OCI-LY7 (cell line): ENCODE measurements around the gene HSPB7. TPM values are rescaled to one million over a fixed set of nuclear protein-coding genes. Genes with fewer than 3 reads are reported as not detected.
"Not testable (repeated sequence)": the region's sequence is repeated elsewhere in the genome, so short reads cannot be mapped to it uniquely, and the experiment has no call there.

Source experiments
- BruUV-seq: library from RNA; stranded (reverse); fragments of 400-500 nt; replicated peaks from 2 replicates; lab custom pipeline; 2021; lab: Mats Ljungman, UMichigan
- CTCF ChIA-PET: fragments of 300-600 bp; sonication (Branson Sonifier 250); formaldehyde crosslinking; loops from one replicate; lab custom pipeline; 2022; ENCODE audit warnings: antibody characterized with exemption; ENCODE audit not compliant: unreplicated experiment; lab: Charles Lee
- POLR2A ChIA-PET: fragments of 300-600 bp; sonication (Branson Sonifier 250); formaldehyde crosslinking; loops from one replicate; lab custom pipeline; 2022; ENCODE audit warnings: antibody characterized with exemption; lab: Charles Lee
- DNase-seq: peaks from one replicate; pipeline ENCODE4 v3.0.0-alpha.2; 2015; ENCODE audit warnings: low spot score
- H2AFZ ChIP-seq: fragments of 200-600 bp; sonication (generic), shearing (Covaris generic); 2 replicates; pipeline ENCODE4 v1.6.1; 2014; ENCODE audit warnings: mild to moderate bottlenecking, antibody characterized with exemption, low read length, moderate library complexity
- H3K27ac ChIP-seq: fragments of 200-600 bp; sonication (generic); 2 replicates; pipeline ENCODE4 v1.5.1; 2014; ENCODE audit warnings: mixed run types, low read depth, mild to moderate bottlenecking, moderate library complexity, low read length, inconsistent platforms; ENCODE audit not compliant: poor library complexity, severe bottlenecking
- H3K36me3 ChIP-seq: fragments of 200-600 bp; sonication (generic); 2 replicates; pipeline ENCODE4 v1.6.1; 2014; ENCODE audit warnings: mild to moderate bottlenecking, antibody characterized with exemption, low read length, moderate library complexity, mixed read lengths; ENCODE audit not compliant: insufficient read depth
- H3K4me1 ChIP-seq: fragments of 200-600 bp; sonication (generic); 2 replicates; pipeline ENCODE4 v1.5.1; 2014; ENCODE audit warnings: mild to moderate bottlenecking, low read length; ENCODE audit not compliant: insufficient read depth, poor library complexity, severe bottlenecking
- H3K4me2 ChIP-seq: fragments of 200-600 bp; sonication (generic); 2 replicates; pipeline ENCODE4 v1.6.1; 2014; ENCODE audit warnings: mild to moderate bottlenecking, low read length
- H3K4me3 ChIP-seq: fragments of 200-600 bp; sonication (generic); 2 replicates; pipeline ENCODE4 v1.5.1; 2014; ENCODE audit warnings: mild to moderate bottlenecking, low read depth, low read length; ENCODE audit not compliant: poor library complexity, severe bottlenecking
- H3K79me2 ChIP-seq: fragments of 200-600 bp; sonication (generic); 2 replicates; pipeline ENCODE4 v1.6.1; 2016; ENCODE audit warnings: low read depth, mild to moderate bottlenecking, low read length, moderate library complexity, mixed read lengths; ENCODE audit not compliant: insufficient read depth
- H3K9me2 ChIP-seq: fragments of 200-600 bp; sonication (generic); 2 replicates; pipeline ENCODE4 v1.6.1; 2016; ENCODE audit warnings: mild to moderate bottlenecking, low read length, mixed read lengths; ENCODE audit not compliant: insufficient read depth
- H3K9me3 ChIP-seq: fragments of 200-600 bp; sonication (generic); 2 replicates; pipeline ENCODE4 v1.6.1; 2014; ENCODE audit warnings: mild to moderate bottlenecking, mixed run types, low read length, mixed read lengths
- H4K20me1 ChIP-seq: fragments of 200-600 bp; sonication (generic); 2 replicates; pipeline ENCODE4 v1.6.1; 2014; ENCODE audit warnings: mild to moderate bottlenecking, antibody characterized with exemption, low read length, moderate library complexity, mixed read lengths; ENCODE audit not compliant: insufficient read depth
- EZH2phosphoT487 ChIP-seq: fragments of 200-600 bp; sonication (generic); IDR thresholded peaks from 2 replicates; pipeline ENCODE4 v1.6.1; 2018; ENCODE audit warnings: low read depth, borderline replicate concordance, mild to moderate bottlenecking, mixed run types, antibody characterized with exemption, low read length, moderate library complexity, mixed read lengths
- intact Hi-C: fragments of 100-400 bp; cut with micrococcal nuclease; formaldehyde crosslinking; loops from one replicate; pipeline ENCODE4 v1.10.0; 2022; ENCODE audit not compliant: unreplicated experiment
- total RNA-seq, 2 experiments: library from RNA; depleted of rRNA in 1 of 2; stranded (reverse); fragments of >200 nt in 1 of 2; shearing (Covaris generic) in 1 of 2; gene quantifications; 2 replicates each; pipeline ENCODE4 v1.2.3, GENCODE V29; 2014 to 2022
- TF ChIP-seq, protein P1 (sequence below): fragments of 200-600 bp; sonication (generic); conservative IDR thresholded peaks from 2 replicates; pipeline ENCODE4 v1.5.1; 2014; ENCODE audit warnings: mild to moderate bottlenecking, antibody characterized with exemption, low read length, moderate library complexity, mixed read lengths

The HSPB7 gene
- total RNA-seq, 2 experiments from 2014 or later, result not detected

DNA sequence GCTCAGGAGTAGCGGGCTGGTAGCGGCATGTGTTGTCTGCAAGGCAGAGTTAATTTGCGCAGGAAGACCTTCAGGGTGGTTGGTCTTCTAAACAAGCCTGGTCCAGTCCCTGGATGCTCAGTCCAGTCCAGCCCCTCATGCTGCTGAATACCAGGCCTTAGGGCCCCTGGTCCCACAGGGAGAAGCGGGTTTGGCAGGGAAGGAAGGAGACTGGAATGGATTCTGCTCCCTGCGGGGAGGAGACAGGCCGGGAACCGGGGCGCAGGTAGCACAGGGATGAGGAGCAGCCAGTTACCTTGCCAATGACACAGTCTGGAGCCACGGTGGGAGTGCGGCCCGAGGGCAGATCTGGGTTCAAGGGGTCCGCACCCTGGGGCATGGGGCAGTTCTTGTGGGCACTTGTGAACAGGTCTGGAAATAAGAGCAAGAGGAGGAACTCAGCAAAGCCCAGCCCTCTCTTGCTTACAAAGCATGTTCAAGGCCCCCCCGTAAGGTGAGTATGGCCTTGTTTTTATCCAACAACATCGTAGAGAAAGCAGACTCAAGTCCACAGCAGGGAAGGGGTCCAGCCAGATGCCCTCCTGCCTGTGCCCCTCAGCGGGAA is 45.5 kb upstream of the HSPB7 start:
- CTCF ChIA-PET, result no interaction called here
- Histone ChIP-seq H3K4me2 (no peak overlapping the region), H3K27ac (no peak overlapping the region), H3K9me3 (no peaks in the 10 kb centered on the region), H3K36me3 (no peaks in the 10 kb centered on the region), H3K4me3 (no peak overlapping the region), H3K9me2 (no peaks in the 10 kb centered on the region), H3K79me2 (no peaks in the 10 kb centered on the region), H4K20me1 (no peaks in the 10 kb centered on the region), H3K4me1 (no peaks in the 10 kb centered on the region), H2AFZ (no peak overlapping the region)
- no peak for DNase-seq
- TF ChIP-seq EZH2phosphoT487, result no peak
- TF ChIP-seq, protein P1, sequence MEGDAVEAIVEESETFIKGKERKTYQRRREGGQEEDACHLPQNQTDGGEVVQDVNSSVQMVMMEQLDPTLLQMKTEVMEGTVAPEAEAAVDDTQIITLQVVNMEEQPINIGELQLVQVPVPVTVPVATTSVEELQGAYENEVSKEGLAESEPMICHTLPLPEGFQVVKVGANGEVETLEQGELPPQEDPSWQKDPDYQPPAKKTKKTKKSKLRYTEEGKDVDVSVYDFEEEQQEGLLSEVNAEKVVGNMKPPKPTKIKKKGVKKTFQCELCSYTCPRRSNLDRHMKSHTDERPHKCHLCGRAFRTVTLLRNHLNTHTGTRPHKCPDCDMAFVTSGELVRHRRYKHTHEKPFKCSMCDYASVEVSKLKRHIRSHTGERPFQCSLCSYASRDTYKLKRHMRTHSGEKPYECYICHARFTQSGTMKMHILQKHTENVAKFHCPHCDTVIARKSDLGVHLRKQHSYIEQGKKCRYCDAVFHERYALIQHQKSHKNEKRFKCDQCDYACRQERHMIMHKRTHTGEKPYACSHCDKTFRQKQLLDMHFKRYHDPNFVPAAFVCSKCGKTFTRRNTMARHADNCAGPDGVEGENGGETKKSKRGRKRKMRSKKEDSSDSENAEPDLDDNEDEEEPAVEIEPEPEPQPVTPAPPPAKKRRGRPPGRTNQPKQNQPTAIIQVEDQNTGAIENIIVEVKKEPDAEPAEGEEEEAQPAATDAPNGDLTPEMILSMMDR, result no peak
- BruUV-seq, result no TSS peak
- intact Hi-C loops, result no loop called here
- POLR2A ChIA-PET, result no interaction called here

DNA sequence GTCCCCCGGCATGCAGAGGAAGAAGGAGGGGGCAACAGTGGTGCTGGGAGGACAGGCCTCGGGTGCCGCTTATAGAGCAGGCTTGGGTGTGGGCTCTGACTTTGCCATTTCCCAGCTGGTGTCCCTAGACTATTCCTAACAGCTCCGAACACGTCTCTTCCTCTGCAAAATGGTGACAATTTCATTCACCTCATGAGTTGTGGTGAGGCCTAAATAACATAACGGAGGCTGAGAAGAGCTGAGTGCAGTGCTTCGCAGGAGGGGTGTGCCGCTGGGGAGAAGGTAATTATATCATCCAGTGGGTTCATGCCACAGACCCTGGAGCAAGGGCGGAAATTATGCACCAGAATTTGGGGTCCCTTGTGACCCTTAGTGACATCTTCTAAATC is 44.8 kb upstream of the HSPB7 start:
- H4K20me1 ChIP-seq, H3K9me3 ChIP-seq, POLR2A ChIA-PET, H3K4me2 ChIP-seq, DNase-seq, H3K9me2 ChIP-seq, BruUV-seq, H3K27ac ChIP-seq, H3K36me3 ChIP-seq, H3K79me2 ChIP-seq, H3K4me3 ChIP-seq, intact Hi-C loops, H3K4me1 ChIP-seq, H2AFZ ChIP-seq, CTCF ChIA-PET: not testable (repeated sequence)

DNA sequence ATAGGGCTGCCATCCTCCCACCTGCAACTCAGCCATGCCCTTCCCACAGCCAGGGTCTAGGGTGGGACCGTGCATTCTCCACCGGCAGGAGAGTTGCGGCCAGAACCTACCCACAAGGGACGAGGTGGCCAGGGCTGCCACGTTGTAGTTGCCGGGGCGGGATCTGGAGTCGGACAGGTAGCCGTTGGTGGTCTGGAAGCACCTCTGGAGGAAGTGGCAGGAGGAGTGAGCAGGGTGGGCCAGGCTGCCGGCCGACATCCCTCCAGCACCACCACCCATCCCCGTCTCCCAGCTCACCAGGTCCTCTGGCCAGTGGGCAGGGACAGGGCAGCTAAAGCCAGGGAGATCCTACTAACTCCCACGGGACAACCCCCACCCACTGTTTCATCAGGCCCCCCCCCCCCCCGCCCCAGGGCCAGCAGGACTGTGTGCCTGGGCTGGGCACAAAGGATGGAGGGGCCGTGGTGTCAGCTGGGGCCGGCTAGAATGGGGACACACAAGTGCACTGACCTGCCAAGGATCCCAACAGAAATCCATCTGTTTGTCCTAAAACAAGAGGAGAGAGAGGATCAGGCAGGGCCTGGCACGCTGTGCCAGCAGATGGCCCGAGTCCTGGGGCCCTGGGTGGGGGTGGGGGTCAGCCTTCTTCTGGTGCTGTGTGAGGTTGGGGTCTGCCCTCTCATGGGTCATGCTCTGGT is 44.3 kb upstream of the HSPB7 start:
- H3K79me2 ChIP-seq, H3K36me3 ChIP-seq, H2AFZ ChIP-seq, BruUV-seq, H3K27ac ChIP-seq, POLR2A ChIA-PET, H3K9me2 ChIP-seq, H3K4me2 ChIP-seq, H3K9me3 ChIP-seq, H4K20me1 ChIP-seq, H3K4me3 ChIP-seq, DNase-seq, CTCF ChIA-PET, intact Hi-C loops, H3K4me1 ChIP-seq: not testable (repeated sequence)
